Transverse colon (tissue), 4 donors: ENCODE data around the gene CLASP2. TPM values are rescaled to one million over a fixed set of nuclear protein-coding genes. Genes with fewer than 3 reads are reported as not detected.

Experiments used
- DNase-seq: peaks from one replicate; pipeline ENCODE4 v3.0.0-alpha.2; 2019
- H3K27ac ChIP-seq, 4 donors: fragments of 200-600 bp; sonication (generic); 2 replicates each; pipeline ENCODE4 v1.5.1; 2016 to 2018; ENCODE audit warnings: inconsistent platforms in 4 of 4
- H3K27me3 ChIP-seq: fragments of 200-600 bp; sonication (generic); 2 replicates; pipeline ENCODE4 v1.5.1; 2017; ENCODE audit warnings: inconsistent platforms
- H3K36me3 ChIP-seq, 4 donors: fragments of 200-600 bp; sonication (generic); 2 replicates each; pipeline ENCODE4 v1.5.1; 2017 to 2019; ENCODE audit warnings: inconsistent platforms in 4 of 4
- H3K4me1 ChIP-seq, 4 donors: fragments of 200-600 bp; sonication (generic); 2 replicates each; pipeline ENCODE4 v1.5.1; 2017 to 2020; ENCODE audit warnings: inconsistent platforms in 4 of 4
- H3K4me3 ChIP-seq, 4 donors: fragments of 200-600 bp; sonication (generic); 1 replicate in 1 of 4; 2 replicates in 3 of 4; pipeline versions ENCODE4 v1.5.1 to v1.6.1; 2017 to 2019; ENCODE audit warnings: inconsistent platforms in 4 of 4
- H3K9me3 ChIP-seq, 2 donors: fragments of 200-600 bp; sonication (generic); 2 replicates each; pipeline ENCODE4 v1.5.1; 2017 to 2019; ENCODE audit warnings: inconsistent platforms in 2 of 2
- EP300 ChIP-seq: sonication (generic); formaldehyde crosslinking; IDR thresholded peaks from one replicate; pipeline ENCODE4 v1.6.1; 2017; ENCODE audit warnings: antibody characterized with exemption, low read depth
- POLR2A ChIP-seq: fragments of 450-650 bp; IDR thresholded peaks from one replicate; pipeline ENCODE4 v1.6.1; 2016; ENCODE audit warnings: antibody characterized with exemption, mild to moderate bottlenecking, moderate library complexity
- POLR2AphosphoS5 ChIP-seq, 3 donors: sonication (generic); formaldehyde crosslinking; IDR thresholded peaks; one replicate each; pipeline ENCODE4 v1.6.1; 2016; ENCODE audit warnings: antibody characterized with exemption in 3 of 3
- WGBS, 2 donors: methylation state at CpG; one replicate each; pipeline ENCODE4 v1.1.5; 2018; ENCODE audit warnings: low coverage in 1 of 2; 5-methylcytosine and 5-hydroxymethylcytosine counted together
- in situ Hi-C, 4 donors: fragments of 200-750 bp; cut with MboI; loops; one replicate each; pipeline versions ENCODE4 v1.15.0 to v1.15.1; 2017; ENCODE audit warnings: low sequenced_read_pairs in 3 of 4, low pct_ligation_motif_present in 1 of 4, low pct_unique_long_range_greater_than_20kb in 1 of 4
- intact Hi-C: fragments of 100-400 bp; cut with DNase I; formaldehyde crosslinking; loops from one replicate; pipeline ENCODE4 v1.15.1; 2023; ENCODE audit warnings: low total_unique reads
- total RNA-seq, 4 donors: library from RNA; depleted of rRNA; stranded (reverse); fragments of >200 nt; gene quantifications; one replicate each; pipeline ENCODE4 v1.1.0, GENCODE V29; 2016
- TF ChIP-seq, protein P1 (sequence below), 5 experiments: fragments of 200-600 bp in 3 of 5; fragments of 450-650 bp in 2 of 5; sonication (generic) in 3 of 5; IDR thresholded peaks; 1 replicate in 2 of 5; 2 replicates in 3 of 5; pipeline ENCODE4 v1.5.1; 2016 to 2017; ENCODE audit warnings: antibody characterized with exemption in 5 of 5, inconsistent platforms in 3 of 5, mild to moderate bottlenecking in 2 of 5, moderate library complexity in 1 of 5

CLASP2 gene
- total RNA-seq, 4 donors from 2014 or later, result 50.0 to 119 (median 56.6) TPM

DNA sequence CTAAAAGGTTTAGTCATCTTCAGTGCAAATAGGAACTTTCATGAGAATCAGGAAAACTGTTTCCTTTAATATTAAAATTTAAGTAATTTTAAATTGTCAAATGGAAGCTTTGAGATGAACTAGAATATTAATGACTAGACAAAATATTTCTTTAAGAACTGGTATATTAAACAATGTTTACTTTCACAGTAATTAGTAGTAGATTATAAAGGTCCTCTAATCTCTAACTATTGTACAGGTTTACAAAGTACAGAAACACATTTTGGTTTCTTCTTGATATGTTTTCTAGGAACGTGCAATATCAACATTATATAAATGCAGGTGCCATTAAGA, 138.9 kb downstream of the CLASP2 start:
- Histone ChIP-seq H3K27me3 (no peaks in the 10 kb centered on the region), H3K9me3 (no peaks in the 10 kb centered on the region), H3K4me3 (no peak overlapping the region), H3K27ac (no peak overlapping the region), H3K36me3 (peaks cover 0 to 13% (median 3%) of the 10 kb centered on the region in 4 donors), H3K4me1 (no peaks in the 10 kb centered on the region)
- WGBS, 2 donors, result 89% methylated on average over 1 of the region's 1 CpG
- in situ Hi-C loops, result no loop called here
- no peak for DNase-seq
- TF ChIP-seq POLR2A (no peak), POLR2AphosphoS5 (IDR thresholded peaks at IDR 0.05) (no peak), EP300 (no peak)
- TF ChIP-seq, protein P1, sequence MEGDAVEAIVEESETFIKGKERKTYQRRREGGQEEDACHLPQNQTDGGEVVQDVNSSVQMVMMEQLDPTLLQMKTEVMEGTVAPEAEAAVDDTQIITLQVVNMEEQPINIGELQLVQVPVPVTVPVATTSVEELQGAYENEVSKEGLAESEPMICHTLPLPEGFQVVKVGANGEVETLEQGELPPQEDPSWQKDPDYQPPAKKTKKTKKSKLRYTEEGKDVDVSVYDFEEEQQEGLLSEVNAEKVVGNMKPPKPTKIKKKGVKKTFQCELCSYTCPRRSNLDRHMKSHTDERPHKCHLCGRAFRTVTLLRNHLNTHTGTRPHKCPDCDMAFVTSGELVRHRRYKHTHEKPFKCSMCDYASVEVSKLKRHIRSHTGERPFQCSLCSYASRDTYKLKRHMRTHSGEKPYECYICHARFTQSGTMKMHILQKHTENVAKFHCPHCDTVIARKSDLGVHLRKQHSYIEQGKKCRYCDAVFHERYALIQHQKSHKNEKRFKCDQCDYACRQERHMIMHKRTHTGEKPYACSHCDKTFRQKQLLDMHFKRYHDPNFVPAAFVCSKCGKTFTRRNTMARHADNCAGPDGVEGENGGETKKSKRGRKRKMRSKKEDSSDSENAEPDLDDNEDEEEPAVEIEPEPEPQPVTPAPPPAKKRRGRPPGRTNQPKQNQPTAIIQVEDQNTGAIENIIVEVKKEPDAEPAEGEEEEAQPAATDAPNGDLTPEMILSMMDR (IDR thresholded peaks at IDR 0.05), result no peak
- intact Hi-C loops, result no loop called here

DNA sequence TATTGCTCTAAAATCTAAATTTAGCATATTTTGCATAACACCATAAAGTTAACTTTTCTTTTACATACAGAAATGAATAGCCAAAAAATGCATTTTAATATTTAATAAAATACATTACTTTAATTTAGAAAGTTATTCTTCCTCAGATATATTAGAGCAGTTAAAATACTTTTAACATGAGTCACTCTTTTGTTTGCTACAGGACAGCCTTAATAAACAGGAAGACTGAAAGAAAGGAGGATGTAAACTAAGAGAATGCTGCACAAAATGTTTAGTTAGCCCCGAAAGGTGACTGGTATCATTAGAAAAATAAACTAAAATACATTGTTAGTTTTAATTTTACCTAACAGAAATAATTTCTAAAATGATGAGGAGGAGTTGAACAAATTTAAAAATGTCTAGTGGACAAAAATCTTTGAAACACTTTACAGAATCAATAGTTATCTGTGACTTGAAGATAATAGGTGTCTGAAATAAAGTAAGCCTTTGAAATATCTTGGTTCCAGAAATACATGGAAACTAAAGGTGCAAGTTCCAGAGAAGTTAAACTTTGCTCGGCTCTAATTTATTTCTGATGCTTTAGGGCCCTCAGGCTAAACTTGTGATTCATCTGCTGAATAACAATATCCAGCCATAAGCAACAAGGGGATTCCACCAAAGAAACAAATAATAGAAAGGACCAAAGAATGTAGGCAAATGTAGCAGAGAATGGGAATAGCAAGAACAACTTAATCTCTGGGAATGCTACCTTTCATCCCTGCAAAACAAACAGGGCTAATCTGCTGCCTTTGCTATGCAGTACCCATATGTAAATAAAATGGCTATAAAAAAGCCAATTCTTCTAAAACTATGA, 139.5 kb downstream of the CLASP2 start:
- DNase-seq, result no peak
- H3K4me3 ChIP-seq, result no peak overlapping the region
- no peaks in the 10 kb centered on the region for H3K9me3 ChIP-seq
- WGBS, 2 donors, result 81 to 86% methylated on average over 2 of the region's 2 CpGs
- no peaks in the 10 kb centered on the region for H3K27me3 ChIP-seq
- H3K36me3 ChIP-seq, result peaks cover 0 to 18% (median 3%) of the 10 kb centered on the region in 4 donors
- no peak overlapping the region for H3K27ac ChIP-seq
- no peaks in the 10 kb centered on the region for H3K4me1 ChIP-seq
- TF ChIP-seq POLR2A (no peak), POLR2AphosphoS5 (IDR thresholded peaks at IDR 0.05) (no peak), EP300 (no peak)
- TF ChIP-seq, protein P1 (IDR thresholded peaks at IDR 0.05), result no peak
- in situ Hi-C loops, result no loop called here
- intact Hi-C loops, result no loop called here

DNA sequence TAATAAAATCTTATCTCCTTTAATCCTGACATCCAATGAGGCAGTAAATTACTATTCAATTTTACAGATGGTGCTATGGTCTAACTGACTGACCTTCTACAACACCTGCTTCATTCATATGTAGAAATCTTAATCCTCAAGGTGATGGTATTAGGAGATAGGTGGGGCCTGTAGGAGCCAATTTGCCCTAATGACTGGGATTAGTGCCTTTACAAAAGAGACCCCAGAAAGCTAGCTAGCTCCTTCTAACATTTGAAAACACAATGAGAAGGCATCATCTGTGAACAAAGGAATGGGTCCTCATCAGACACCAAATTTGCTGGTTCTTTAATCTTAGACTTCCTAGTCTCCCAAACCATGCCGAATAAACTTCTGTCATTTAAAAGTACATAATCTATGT, 140.5 kb downstream of the CLASP2 start:
- TF ChIP-seq POLR2A (no peak), POLR2AphosphoS5 (IDR thresholded peaks at IDR 0.05) (no peak), EP300 (no peak)
- TF ChIP-seq, protein P1 (IDR thresholded peaks at IDR 0.05), result no peak
- 89 to 100% methylated on average over 1 of the region's 1 CpG for WGBS, 2 donors
- no peak for DNase-seq
- H3K4me3 ChIP-seq, result no peak overlapping the region
- no peaks in the 10 kb centered on the region for H3K4me1 ChIP-seq
- no peak overlapping the region for H3K27ac ChIP-seq
- in situ Hi-C loops (no loop called here), intact Hi-C loops (no loop called here)
- H3K9me3 ChIP-seq, result no peaks in the 10 kb centered on the region
- peaks cover 0 to 17% (median 6%) of the 10 kb centered on the region in 4 donors for H3K36me3 ChIP-seq
- H3K27me3 ChIP-seq, result no peaks in the 10 kb centered on the region

DNA sequence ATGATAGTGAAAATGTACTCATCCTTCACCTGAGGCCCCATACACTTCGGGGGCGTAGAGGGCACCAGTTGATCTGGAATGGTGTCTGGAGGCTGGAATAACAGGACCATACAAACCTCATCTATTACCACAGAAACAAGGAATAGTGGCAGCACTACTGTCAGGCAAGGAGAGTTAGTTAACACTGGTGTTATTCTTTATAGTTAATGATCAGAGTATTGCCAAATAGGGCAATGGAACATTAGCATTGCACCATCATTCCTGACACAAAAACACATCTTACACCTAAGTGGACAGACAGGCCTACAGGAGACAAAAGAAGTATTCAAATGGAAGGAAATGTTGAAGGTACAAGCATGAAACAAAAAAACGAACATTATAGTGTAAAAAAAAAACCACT, 140.9 kb downstream of the CLASP2 start:
- Histone ChIP-seq H3K4me3 (no peak overlapping the region), H3K4me1 (no peaks in the 10 kb centered on the region), H3K9me3 (no peaks in the 10 kb centered on the region), H3K27ac (no peak overlapping the region), H3K36me3 (peaks cover 0 to 14% (median 6%) of the 10 kb centered on the region in 4 donors), H3K27me3 (no peaks in the 10 kb centered on the region)
- TF ChIP-seq EP300 (no peak), POLR2A (no peak), POLR2AphosphoS5 (IDR thresholded peaks at IDR 0.05) (no peak)
- TF ChIP-seq, protein P1 (IDR thresholded peaks at IDR 0.05), result no peak
- intact Hi-C loops (no loop called here), in situ Hi-C loops (no loop called here)
- WGBS, 2 donors, result 93 to 95% methylated on average over 3 of the region's 3 CpGs
- no peak for DNase-seq
